Measurements from ENCODE around the gene ABTB2. TPM values are rescaled to one million over a fixed set of nuclear protein-coding genes. Genes with fewer than 3 reads are reported as not detected.

Gene ABTB2
- total and polyA plus RNA-seq, 7 donors: 4.5 to 24.7 (median 18.5) TPM

- WGBS, 3 donors: 69 to 76% (median 74%) methylated on average over 18 of the region's 18 CpGs
- H3K4me1 ChIP-seq: peaks cover 9% of the 10 kb centered on the region
- intact Hi-C loops (cut with DNase I): no loop called here
Observed at GRCh38 chr11:34168642-34169420, 189.0 kb downstream of the ABTB2 start.

GRCh38 chr11:34167961-34168360 lies 189.8 kb downstream of the ABTB2 start:
- WGBS, 3 donors: 75 to 86% (median 81%) methylated on average over 9 of the region's 9 CpGs
- peak in 1 of 4 donors; percentile 17 for ATAC-seq
- Histone ChIP-seq H3K27ac (no peak overlapping the region), H3K4me1 (peaks cover 9% of the 10 kb centered on the region), H3K36me3 (ENCODE audit: insufficient read depth in 1 of 2, low read depth in 1 of 2) (peaks cover 0 to 51% of the 10 kb centered on the region in 2 donors), H3K9me3 (no peaks in the 10 kb centered on the region), H3K4me3 (no peak overlapping the region), H3K27me3 (ENCODE audit: insufficient read depth in 3 of 3, low read length in 2 of 3) (no peaks in the 10 kb centered on the region)
- peak in 1 of 2 donors; percentile 59 for DNase-seq
- no peak for TF ChIP-seq CTCF (IDR thresholded peaks at IDR 0.05)
- intact Hi-C loops (cut with DNase I): no loop called here

More at GRCh38 chr11:34168642-34169420, 189.0 kb downstream of the ABTB2 start:
- Histone ChIP-seq H3K4me3 (no peak overlapping the region), H3K27ac (peak overlapping the region; percentile 23), H3K27me3 (ENCODE audit: insufficient read depth in 3 of 3, low read length in 2 of 3) (no peaks in the 10 kb centered on the region), H3K36me3 (ENCODE audit: insufficient read depth in 1 of 2, low read depth in 1 of 2) (peaks cover 0 to 48% of the 10 kb centered on the region in 2 donors), H3K9me3 (no peaks in the 10 kb centered on the region)
- peak in 2 of 4 donors; percentile 32 to 57 for ATAC-seq
- TF ChIP-seq CTCF (IDR thresholded peaks at IDR 0.05): no peak
- peak in 1 of 2 donors; percentile 50 for DNase-seq

- no peak for TF ChIP-seq CTCF (IDR thresholded peaks at IDR 0.05)
- DNase-seq: peak in 1 of 2 donors; percentile 14
- Histone ChIP-seq H3K4me3 (no peak overlapping the region), H3K27ac (no peak overlapping the region), H3K9me3 (no peaks in the 10 kb centered on the region), H3K36me3 (ENCODE audit: insufficient read depth in 1 of 2, low read depth in 1 of 2) (peaks cover 0 to 60% of the 10 kb centered on the region in 2 donors), H3K4me1 (peaks cover 9% of the 10 kb centered on the region), H3K27me3 (ENCODE audit: insufficient read depth in 3 of 3, low read length in 2 of 3) (no peaks in the 10 kb centered on the region)
- intact Hi-C loops (cut with DNase I): no loop called here
- ATAC-seq: no peak
- 95 to 98% (median 97%) methylated on average over 16 of the region's 16 CpGs for WGBS, 3 donors
Observed at GRCh38 chr11:34166806-34167740, 190.7 kb downstream of the ABTB2 start.

- no peaks in the 10 kb centered on the region for H3K27me3 ChIP-seq (ENCODE audit: insufficient read depth in 3 of 3, low read length in 2 of 3)
- intact Hi-C loops (cut with DNase I): no loop called here
- ATAC-seq (no peak), DNase-seq (peak; percentile 39)
- no peaks in the 10 kb centered on the region for H3K9me3 ChIP-seq
- no peak for TF ChIP-seq CTCF (IDR thresholded peaks at IDR 0.05)
- H3K27ac ChIP-seq: no peak overlapping the region
- H3K36me3 ChIP-seq (ENCODE audit: insufficient read depth in 1 of 2, low read depth in 1 of 2): peaks cover 0 to 64% of the 10 kb centered on the region in 2 donors
- WGBS, 3 donors: 70 to 81% (median 72%) methylated on average over 12 of the region's 12 CpGs
- peaks cover 9% of the 10 kb centered on the region for H3K4me1 ChIP-seq
- no peak overlapping the region for H3K4me3 ChIP-seq
Observed at GRCh38 chr11:34165786-34166555, 191.8 kb downstream of the ABTB2 start.

Data from psoas muscle (tissue), 8 donors.